HFFc6 (cell line): ENCODE results near the gene PARP6. TPM values are rescaled to one million over a fixed set of nuclear protein-coding genes. Genes with fewer than 3 reads are reported as not detected.

Experiments used
- DNase-seq: peaks from one replicate; pipeline ENCODE4 v3.0.0-alpha.2; 2018
- H3K27ac Mint-ChIP-seq: 2 replicates; pipeline ENCODE4 v1.8.0; 2020; ENCODE audit warnings: mild to moderate bottlenecking, mixed read lengths
- H3K27me3 Mint-ChIP-seq: 2 replicates; pipeline ENCODE4 v1.8.0; 2021; ENCODE audit warnings: mild to moderate bottlenecking, moderate library complexity, mixed read lengths; ENCODE audit not compliant: insufficient read depth
- H3K36me3 Mint-ChIP-seq: 2 replicates; pipeline ENCODE4 v1.8.0; 2021; ENCODE audit warnings: low read depth, mixed read lengths
- H3K4me1 Mint-ChIP-seq: 2 replicates; pipeline ENCODE4 v1.8.0; 2020; ENCODE audit warnings: low read depth, mixed read lengths
- H3K4me3 Mint-ChIP-seq: 2 replicates; pipeline ENCODE4 v1.8.0; 2020; ENCODE audit warnings: mild to moderate bottlenecking, moderate library complexity, mixed read lengths
- H3K9me3 Mint-ChIP-seq: 2 replicates; pipeline ENCODE4 v1.8.0; 2020; ENCODE audit warnings: mild to moderate bottlenecking, mixed read lengths
- CTCF ChIP-seq: fragments of 200-600 bp; sonication (generic); IDR thresholded peaks from 2 replicates; pipeline ENCODE4 v1.5.0; 2021; ENCODE audit warnings: antibody characterized with exemption, mild to moderate bottlenecking
- total RNA-seq, 6 experiments: library from RNA; stranded (reverse); fragmentation: NEBNext Ultra II Directional; extraction: Animal tissue kit (Norgen Biotek cat#: 25700); gene quantifications; 2 replicates in 1 of 6; 3 replicates in 5 of 6; pipeline ENCODE4 v1.2.3, GENCODE V29; 2021

Gene PARP6
- total RNA-seq, 6 experiments from 2014 or later = 21.6 to 27.8 (median 24.6) TPM

- Mint-ChIP-seq H3K4me3 (no peak overlapping the region), H3K4me1 (no peaks in the 10 kb centered on the region; the same call in 1 of the 2 replicates), H3K27me3 (peaks cover 16% of the 10 kb centered on the region), H3K9me3 (no peaks in the 10 kb centered on the region), H3K27ac (no peak overlapping the region), H3K36me3 (no peaks in the 10 kb centered on the region)
- no peak for TF ChIP-seq CTCF
- DNase-seq = no peak
Measured at GRCh38 chr15:72192416-72192815, 79.9 kb downstream of the PARP6 start.

Other genes with a start within 250 kb of the PARP6 start
- gene MYO9A, start 154.4 kb downstream of the PARP6 start, total RNA-seq = 10 to 100 TPM; 25.3 to 29.1 (median 27.3) TPM
- gene SENP8, start 154.2 kb downstream of the PARP6 start, total RNA-seq = 1 to 10 TPM; 3.4 to 4.8 (median 3.8) TPM
- gene GRAMD2A, start 74.8 kb downstream of the PARP6 start, total RNA-seq = under 1 TPM in 1 of 6 experiments, not detected in 5; 0.14 TPM
- gene PKM, start 41.4 kb downstream of the PARP6 start, total RNA-seq = 1,000 to 10,000 TPM; 2,533 to 2,832 (median 2,656) TPM
- under 1 TPM in 4 of 6 experiments, not detected in 2; 0.11 to 0.14 (median 0.12) TPM for gene CELF6, start 47.6 kb upstream of the PARP6 start, total RNA-seq
- gene HEXA, start 103.5 kb upstream of the PARP6 start, total RNA-seq = 10 to 100 TPM; 83.3 to 98.0 (median 88.3) TPM
- not detected for gene TMEM202, start 125.8 kb upstream of the PARP6 start, total RNA-seq
- 100 to 1,000 TPM; 138 to 171 (median 159) TPM for gene ARIH1, start 201.8 kb upstream of the PARP6 start, total RNA-seq